Stimulated activated CD8-positive, alpha-beta memory T cell treated with anti-CD3 and anti-CD28 coated beads, Interleukin-4, amount 100 ng/mL, for 4 hours (primary cell): ENCODE data around the gene ANKZF1.

ENCODE experiments used
- DNase-seq, 2 donors: peaks; one replicate each; pipeline ENCODE4 v3.0.0-alpha.2; 2020; ENCODE audit warnings: low read depth in 2 of 2, low spot score in 1 of 2

Gene ANKZF1

GRCh38 chr2:219223831-219224610 lies 5.6 kb upstream of the ANKZF1 start:
- no peak for DNase-seq

GRCh38 chr2:219225350-219225749 lies 4.3 kb upstream of the ANKZF1 start:
- no peak for DNase-seq

- DNase-seq = no peak
Measured at GRCh38 chr2:219228041-219228910, 1.3 kb upstream of the ANKZF1 start.

GRCh38 chr2:219228911-219229304 lies 698 bp upstream of the ANKZF1 start:
- DNase-seq = no peak

- no peak for DNase-seq
Measured at GRCh38 chr2:219230059-219230540, 494 bp downstream of the ANKZF1 start.

GRCh38 chr2:219234331-219234730 lies 4.7 kb downstream of the ANKZF1 start:
- no peak for DNase-seq

GRCh38 chr2:219243291-219243761 lies 13.7 kb downstream of the ANKZF1 start:
- DNase-seq = no peak

GRCh38 chr2:219244789-219245147 lies 15.2 kb downstream of the ANKZF1 start:
- no peak for DNase-seq

- peak; percentile 78 to 80 for DNase-seq
Measured at GRCh38 chr2:219245148-219245898, 15.7 kb downstream of the ANKZF1 start, which contains the start of the genes GLB1L and STK16. TSS of gene GLB1L (minus strand) at chr2:219245444. CDS start at chr2:219243573, 1,871 bp downstream. TSS of gene STK16 (plus strand) at chr2:219245479. CDS start at chr2:219246000, 521 bp downstream.

GRCh38 chr2:219245899-219246230 lies 16.3 kb downstream of the ANKZF1 start:
- no peak for DNase-seq

- DNase-seq = no peak
Measured at GRCh38 chr2:219246559-219246958, 17.0 kb downstream of the ANKZF1 start.

GRCh38 chr2:219247678-219248642 lies 18.4 kb downstream of the ANKZF1 start:
- DNase-seq = peak in 1 of 2 donors; percentile 64

GRCh38 chr2:219248845-219249202 lies 19.2 kb downstream of the ANKZF1 start:
- DNase-seq = no peak

GRCh38 chr2:219249203-219249980 lies 19.8 kb downstream of the ANKZF1 start:
- no peak for DNase-seq

- no peak for DNase-seq
Measured at GRCh38 chr2:219250049-219250781, 20.6 kb downstream of the ANKZF1 start.

GRCh38 chr2:219251656-219252055 lies 22.1 kb downstream of the ANKZF1 start:
- DNase-seq = no peak

- no peak for DNase-seq
Measured at GRCh38 chr2:219252084-219252483, 22.5 kb downstream of the ANKZF1 start.

- DNase-seq = no peak
Measured at GRCh38 chr2:219252570-219252899, 22.9 kb downstream of the ANKZF1 start.
